Measurements from ENCODE around the gene CDH23. TPM values are rescaled to one million over a fixed set of nuclear protein-coding genes. Genes with fewer than 3 reads are reported as not detected.

Gene CDH23
- total RNA-seq, 1 experiment from 2014 or later: not detected

GRCh38 chr10:71651928-71652327 is 255.2 kb downstream of the CDH23 start:
- Histone ChIP-seq H3K4me3 (ENCODE audit: low read length) (no peak overlapping the region), H3K36me3 (ENCODE audit: low read depth, low read length) (no peaks in the 10 kb centered on the region), H4K20me1 (ENCODE audit: low read length) (no peaks in the 10 kb centered on the region), H3K9ac (ENCODE audit: low read length) (no peak overlapping the region), H3K4me1 (ENCODE audit: insufficient read depth, low read length) (no peaks in the 10 kb centered on the region), H2AFZ (ENCODE audit: low read length) (no peak overlapping the region), H3K9me2 (replicated peaks; ENCODE audit: low read length) (no peaks in the 10 kb centered on the region), H3K27ac (ENCODE audit: low read length) (no peak overlapping the region), H3K27me3 (ENCODE audit: low read length) (no peaks in the 10 kb centered on the region), H3K4me2 (ENCODE audit: low read length) (no peak overlapping the region), H3F3A (ENCODE audit: low read length, unreplicated experiment) (no peaks in the 10 kb centered on the region), H3K9me3 (ENCODE audit: low read length) (no peaks in the 10 kb centered on the region), H3K79me2 (ENCODE audit: low read length) (no peaks in the 10 kb centered on the region)
- TF ChIP-seq CTCF (conservative IDR thresholded peaks at IDR 0.05; ENCODE audit: low read depth, low read length): no peak
- no peak for TF ChIP-seq EZH2phosphoT487 (IDR thresholded peaks at IDR 0.05; ENCODE audit: borderline replicate concordance, low read length)
- no peak for TF ChIP-seq EZH2 (IDR thresholded peaks at IDR 0.05; ENCODE audit: low read length, unreplicated experiment)
- DNase-seq (no peak), ATAC-seq (no peak)
- BruUV-seq (replicated peaks): no TSS peak
- CTCF ChIA-PET: no interaction called here
- POLR2A ChIA-PET (ENCODE audit: unreplicated experiment): no interaction called here
- intact Hi-C loops (cut with micrococcal nuclease): no loop called here

- H3K27ac ChIP-seq (ENCODE audit: low read length): no peak overlapping the region
- H2AFZ ChIP-seq (ENCODE audit: low read length): no peak overlapping the region
- H3K27me3 ChIP-seq (ENCODE audit: low read length): no peaks in the 10 kb centered on the region
- intact Hi-C loops (cut with micrococcal nuclease): no loop called here
- no peak for TF ChIP-seq CTCF (conservative IDR thresholded peaks at IDR 0.05; ENCODE audit: low read depth, low read length)
- TF ChIP-seq EZH2phosphoT487 (IDR thresholded peaks at IDR 0.05; ENCODE audit: borderline replicate concordance, low read length): no peak
- TF ChIP-seq EZH2 (IDR thresholded peaks at IDR 0.05; ENCODE audit: low read length, unreplicated experiment): no peak
- H3K4me2 ChIP-seq (ENCODE audit: low read length): no peak overlapping the region
- no peaks in the 10 kb centered on the region for H3K36me3 ChIP-seq (ENCODE audit: low read depth, low read length)
- H3F3A ChIP-seq (ENCODE audit: low read length, unreplicated experiment): no peaks in the 10 kb centered on the region
- no TSS peak for BruUV-seq (replicated peaks)
- ChIA-PET CTCF (no interaction called here), POLR2A (ENCODE audit: unreplicated experiment) (no interaction called here)
- no peaks in the 10 kb centered on the region for H4K20me1 ChIP-seq (ENCODE audit: low read length)
- no peaks in the 10 kb centered on the region for H3K79me2 ChIP-seq (ENCODE audit: low read length)
- no peaks in the 10 kb centered on the region for H3K9me2 ChIP-seq (replicated peaks; ENCODE audit: low read length)
- ATAC-seq (no peak), DNase-seq (no peak)
- H3K4me1 ChIP-seq (ENCODE audit: insufficient read depth, low read length): no peaks in the 10 kb centered on the region
- no peak overlapping the region for H3K9ac ChIP-seq (ENCODE audit: low read length)
- H3K4me3 ChIP-seq (ENCODE audit: low read length): no peak overlapping the region
- no peaks in the 10 kb centered on the region for H3K9me3 ChIP-seq (ENCODE audit: low read length)
Measured at GRCh38 chr10:71653044-71653443, 256.3 kb downstream of the CDH23 start.

- no peaks in the 10 kb centered on the region for H3K36me3 ChIP-seq (ENCODE audit: low read depth, low read length)
- ATAC-seq (no peak), DNase-seq (no peak)
- no peaks in the 10 kb centered on the region for H3K79me2 ChIP-seq (ENCODE audit: low read length)
- no peaks in the 10 kb centered on the region for H3K4me1 ChIP-seq (ENCODE audit: insufficient read depth, low read length)
- POLR2A ChIA-PET (ENCODE audit: unreplicated experiment): no interaction called here
- CTCF ChIA-PET: no interaction called here
- no peak overlapping the region for H3K4me3 ChIP-seq (ENCODE audit: low read length)
- H3K27ac ChIP-seq (ENCODE audit: low read length): no peak overlapping the region
- H3K27me3 ChIP-seq (ENCODE audit: low read length): no peaks in the 10 kb centered on the region
- BruUV-seq (replicated peaks): no TSS peak
- intact Hi-C loops (cut with micrococcal nuclease): no loop called here
- no peak overlapping the region for H2AFZ ChIP-seq (ENCODE audit: low read length)
- no peaks in the 10 kb centered on the region for H3F3A ChIP-seq (ENCODE audit: low read length, unreplicated experiment)
- H3K9ac ChIP-seq (ENCODE audit: low read length): no peak overlapping the region
- no peaks in the 10 kb centered on the region for H3K9me2 ChIP-seq (replicated peaks; ENCODE audit: low read length)
- no peak overlapping the region for H3K4me2 ChIP-seq (ENCODE audit: low read length)
- H3K9me3 ChIP-seq (ENCODE audit: low read length): no peaks in the 10 kb centered on the region
- TF ChIP-seq CTCF (conservative IDR thresholded peaks at IDR 0.05; ENCODE audit: low read depth, low read length): no peak
- no peaks in the 10 kb centered on the region for H4K20me1 ChIP-seq (ENCODE audit: low read length)
Measured at GRCh38 chr10:71656220-71656619, 259.5 kb downstream of the CDH23 start.
